Lower leg skin (tissue), 3 donors: ENCODE results near the gene DYNC1I1.

Experiments used
- POLR2A ChIP-seq, 2 donors: fragments of 450-650 bp; IDR thresholded peaks; one replicate each; pipeline ENCODE4 v1.6.1; 2016 to 2017; ENCODE audit warnings: antibody characterized with exemption in 2 of 2, mild to moderate bottlenecking in 1 of 2, moderate library complexity in 1 of 2
- TF ChIP-seq, protein P1 (sequence below), 3 donors: fragments of 450-650 bp; IDR thresholded peaks; one replicate each; pipeline ENCODE4 v1.5.1; 2016; ENCODE audit warnings: antibody characterized with exemption in 3 of 3, mild to moderate bottlenecking in 3 of 3, moderate library complexity in 2 of 3

DNA sequence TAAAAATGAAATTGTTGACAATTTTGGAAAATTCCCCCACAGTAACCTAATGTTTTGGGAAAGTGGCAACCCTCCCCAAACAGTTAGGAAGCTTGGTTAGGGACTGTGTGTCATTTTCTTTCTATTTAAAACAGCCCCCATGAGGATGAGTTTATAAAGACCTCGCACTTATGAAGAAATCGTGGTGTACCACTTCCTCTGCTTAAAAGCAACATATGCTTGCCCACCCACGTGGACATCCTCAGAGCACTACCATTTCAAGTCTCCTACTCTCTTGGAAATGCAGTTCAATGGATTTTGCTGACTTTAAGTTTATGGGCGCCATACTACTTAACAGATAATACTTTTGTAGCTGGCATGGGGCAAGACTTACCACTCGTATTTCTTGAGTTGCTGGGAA is 223.8 kb downstream of the DYNC1I1 start:
- TF ChIP-seq, protein P1, sequence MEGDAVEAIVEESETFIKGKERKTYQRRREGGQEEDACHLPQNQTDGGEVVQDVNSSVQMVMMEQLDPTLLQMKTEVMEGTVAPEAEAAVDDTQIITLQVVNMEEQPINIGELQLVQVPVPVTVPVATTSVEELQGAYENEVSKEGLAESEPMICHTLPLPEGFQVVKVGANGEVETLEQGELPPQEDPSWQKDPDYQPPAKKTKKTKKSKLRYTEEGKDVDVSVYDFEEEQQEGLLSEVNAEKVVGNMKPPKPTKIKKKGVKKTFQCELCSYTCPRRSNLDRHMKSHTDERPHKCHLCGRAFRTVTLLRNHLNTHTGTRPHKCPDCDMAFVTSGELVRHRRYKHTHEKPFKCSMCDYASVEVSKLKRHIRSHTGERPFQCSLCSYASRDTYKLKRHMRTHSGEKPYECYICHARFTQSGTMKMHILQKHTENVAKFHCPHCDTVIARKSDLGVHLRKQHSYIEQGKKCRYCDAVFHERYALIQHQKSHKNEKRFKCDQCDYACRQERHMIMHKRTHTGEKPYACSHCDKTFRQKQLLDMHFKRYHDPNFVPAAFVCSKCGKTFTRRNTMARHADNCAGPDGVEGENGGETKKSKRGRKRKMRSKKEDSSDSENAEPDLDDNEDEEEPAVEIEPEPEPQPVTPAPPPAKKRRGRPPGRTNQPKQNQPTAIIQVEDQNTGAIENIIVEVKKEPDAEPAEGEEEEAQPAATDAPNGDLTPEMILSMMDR (IDR thresholded peaks at IDR 0.05): no peak
- no peak for TF ChIP-seq POLR2A (IDR thresholded peaks at IDR 0.05)
